ENCODE data around the gene COX6A2. TPM values are rescaled to one million over a fixed set of nuclear protein-coding genes. Genes with fewer than 3 reads are reported as not detected.

COX6A2 gene
- total RNA-seq, 1 donor from 2014 or later: not detected

DNA sequence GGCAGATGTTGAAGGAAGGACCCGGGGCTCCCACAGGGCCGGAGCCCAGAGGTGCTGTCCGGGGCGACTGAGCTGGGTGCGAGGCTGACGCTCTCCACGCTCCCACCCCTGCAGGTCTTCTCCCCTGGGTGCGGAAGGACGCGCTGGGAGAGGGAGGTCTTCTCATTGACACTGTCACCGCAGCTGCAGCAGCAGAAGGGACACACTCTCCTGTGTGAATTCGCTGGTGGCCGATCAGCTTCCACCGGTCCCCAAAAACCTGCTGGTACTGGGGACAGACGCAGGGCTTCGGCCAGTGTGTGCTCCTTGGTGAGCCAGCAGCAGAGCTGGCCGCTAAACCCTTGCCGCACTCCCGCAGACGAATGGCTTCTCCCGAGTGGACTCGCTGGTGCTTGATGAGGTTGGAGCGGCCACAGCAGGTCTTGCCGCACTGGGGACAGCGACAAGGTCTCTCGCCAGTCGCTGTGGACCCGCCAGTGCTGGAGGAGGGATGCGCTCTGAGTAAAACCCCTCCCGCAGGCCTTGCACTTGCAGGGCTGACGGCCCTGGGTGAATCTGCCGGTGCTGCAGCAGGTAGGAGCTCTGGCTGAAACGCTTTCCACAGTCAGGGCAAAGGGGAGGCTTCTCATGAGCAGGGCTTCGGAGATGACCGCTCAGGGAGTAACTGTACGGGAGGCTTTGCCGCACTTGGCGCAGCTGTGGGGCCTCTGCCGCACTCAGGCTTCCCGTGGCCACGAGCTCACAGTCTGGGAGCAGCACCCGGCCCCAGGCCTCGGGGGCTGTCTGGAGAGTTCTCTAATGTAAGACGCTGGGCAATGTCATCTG, 8.3 kb upstream of the COX6A2 start:
- DNase-seq (no peak), ATAC-seq (ENCODE audit: low read depth) (no peak)
- Mint-ChIP-seq H3K9me3 (no peaks in the 10 kb centered on the region), H3K4me3 (no peak overlapping the region), H3K4me1 (peaks cover 13% of the 10 kb centered on the region), H3K27ac (no peak overlapping the region), H3K27me3 (no peaks in the 10 kb centered on the region), H3K36me3 (ENCODE audit: low read depth) (no peaks in the 10 kb centered on the region)
- POLR2A ChIA-PET: no interaction called here
- intact Hi-C loops (cut with micrococcal nuclease): no loop called here
- CTCF ChIA-PET: no interaction called here
- TF ChIP-seq CTCF (IDR thresholded peaks at IDR 0.05): no peak

GRCh38 chr16:31435341-31436220, 7.4 kb upstream of the COX6A2 start:
- intact Hi-C loops (cut with micrococcal nuclease): no loop called here
- Mint-ChIP-seq H3K9me3 (no peaks in the 10 kb centered on the region), H3K27me3 (no peaks in the 10 kb centered on the region), H3K4me1 (peaks cover 13% of the 10 kb centered on the region), H3K4me3 (no peak overlapping the region), H3K27ac (no peak overlapping the region), H3K36me3 (ENCODE audit: low read depth) (no peaks in the 10 kb centered on the region)
- no peak for DNase-seq
- POLR2A ChIA-PET: interaction anchor here (0.5 kb wide), 1 partner anchor 291 kb away, joined by 3 read pairs; no protein-coding TSS in a partner anchor
- no peak for ATAC-seq (ENCODE audit: low read depth)
- CTCF ChIA-PET: no interaction called here
- TF ChIP-seq CTCF (IDR thresholded peaks at IDR 0.05): no peak

- no peaks in the 10 kb centered on the region for H3K36me3 Mint-ChIP-seq (ENCODE audit: low read depth)
- no peak for TF ChIP-seq CTCF (IDR thresholded peaks at IDR 0.05)
- no peak for DNase-seq
- H3K4me3 Mint-ChIP-seq: no peak overlapping the region
- CTCF ChIA-PET: no interaction called here
- H3K9me3 Mint-ChIP-seq: no peaks in the 10 kb centered on the region
- no peaks in the 10 kb centered on the region for H3K27me3 Mint-ChIP-seq
- no peak overlapping the region for H3K27ac Mint-ChIP-seq
- POLR2A ChIA-PET: no interaction called here
- intact Hi-C loops (cut with micrococcal nuclease): no loop called here
- ATAC-seq (ENCODE audit: low read depth): no peak
- no peaks in the 10 kb centered on the region for H3K4me1 Mint-ChIP-seq
Observed at GRCh38 chr16:31430380-31431052, 2.4 kb upstream of the COX6A2 start.

- Mint-ChIP-seq H3K4me1 (no peaks in the 10 kb centered on the region), H3K27ac (no peak overlapping the region), H3K4me3 (no peak overlapping the region), H3K36me3 (ENCODE audit: low read depth) (no peaks in the 10 kb centered on the region), H3K9me3 (no peaks in the 10 kb centered on the region), H3K27me3 (peaks cover 2% of the 10 kb centered on the region)
- ChIA-PET CTCF (interaction anchor here (0.9 kb wide), 1 partner anchor 13 kb away, joined by 3 read pairs; the partner anchor contains the start of gene ZNF843), POLR2A (no interaction called here)
- DNase-seq: no peak
- intact Hi-C loops (cut with micrococcal nuclease): no loop called here
- no peak for TF ChIP-seq CTCF (IDR thresholded peaks at IDR 0.05)
- ATAC-seq (ENCODE audit: low read depth): no peak
Observed at GRCh38 chr16:31429796-31430195, 1.6 kb upstream of the COX6A2 start.
